NCI-H187 (cell line): Measurements from ENCODE around the gene MTX1.

Source experiments
- DNase-seq, 2 experiments: peaks; one replicate each; lab custom pipeline; 2025; lab: John Stamatoyannopoulos, UW

MTX1 gene

GRCh38 chr1:155174324-155175280, 33.9 kb upstream of the MTX1 start:
- peak in 1 of 2 experiments; percentile 71 for DNase-seq

GRCh38 chr1:155175281-155175926, 33.1 kb upstream of the MTX1 start:
- no peak for DNase-seq

- no peak for DNase-seq
Measured at GRCh38 chr1:155175927-155176371, 32.5 kb upstream of the MTX1 start.

- DNase-seq, result peak; percentile 81 to 83
Measured at GRCh38 chr1:155176544-155177071, 31.9 kb upstream of the MTX1 start.

- DNase-seq, result no peak
Measured at GRCh38 chr1:155177192-155177917, 31.1 kb upstream of the MTX1 start.

GRCh38 chr1:155177918-155178281, 30.6 kb upstream of the MTX1 start:
- DNase-seq, result no peak

- no peak for DNase-seq
Measured at GRCh38 chr1:155178441-155179111, 29.9 kb upstream of the MTX1 start.

- DNase-seq, result no peak
Measured at GRCh38 chr1:155179112-155180031, 29.1 kb upstream of the MTX1 start.

- DNase-seq, result no peak
Measured at GRCh38 chr1:155181371-155182051, 27.0 kb upstream of the MTX1 start.

- DNase-seq, result no peak
Measured at GRCh38 chr1:155182052-155182550, 26.4 kb upstream of the MTX1 start.

- DNase-seq, result no peak
Measured at GRCh38 chr1:155183775-155184221, 24.7 kb upstream of the MTX1 start.

GRCh38 chr1:155184351-155184811, 24.1 kb upstream of the MTX1 start:
- DNase-seq, result no peak

- DNase-seq, result no peak
Measured at GRCh38 chr1:155184835-155185782, 23.4 kb upstream of the MTX1 start.

GRCh38 chr1:155185783-155186066, 22.8 kb upstream of the MTX1 start:
- DNase-seq, result no peak

- DNase-seq, result no peak
Measured at GRCh38 chr1:155186067-155186793, 22.3 kb upstream of the MTX1 start.

GRCh38 chr1:155186794-155187455, 21.6 kb upstream of the MTX1 start:
- no peak for DNase-seq

GRCh38 chr1:155187456-155187891, 21.0 kb upstream of the MTX1 start:
- no peak for DNase-seq
